C4-2B (cell line): ENCODE results near the gene PTPRD.

ENCODE experiments used
- H3K27ac ChIP-seq: fragments of 450-650 bp; 2 replicates; pipeline ENCODE4 v1.5.1; 2017
- ZFX ChIP-seq: fragments of 450-650 bp; IDR thresholded peaks from 2 replicates; pipeline ENCODE4 v1.6.1; 2017
- TF ChIP-seq, protein P1 (sequence below): fragments of 450-650 bp; conservative IDR thresholded peaks from 2 replicates; pipeline ENCODE4 v1.5.1; 2017; ENCODE audit warnings: mild to moderate bottlenecking

Gene PTPRD

DNA sequence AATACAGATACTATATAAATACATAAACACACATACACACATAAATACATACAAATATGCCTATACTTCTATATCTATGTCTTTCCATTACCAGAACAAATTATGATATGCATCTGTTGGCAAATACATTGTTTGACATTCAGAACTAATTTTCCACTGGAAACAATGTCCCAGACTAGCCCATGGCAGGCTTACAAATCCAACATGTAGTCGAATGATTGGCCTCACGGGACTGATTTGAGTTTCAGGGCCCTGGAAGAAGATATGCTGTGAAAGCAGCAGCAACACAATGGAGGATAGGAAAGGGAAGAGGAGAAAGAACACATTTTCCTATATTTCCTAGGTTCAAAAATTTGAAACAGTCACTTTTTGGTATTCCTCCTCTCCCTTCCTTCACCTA, 1932.1 kb downstream of the PTPRD start:
- TF ChIP-seq, protein P1, sequence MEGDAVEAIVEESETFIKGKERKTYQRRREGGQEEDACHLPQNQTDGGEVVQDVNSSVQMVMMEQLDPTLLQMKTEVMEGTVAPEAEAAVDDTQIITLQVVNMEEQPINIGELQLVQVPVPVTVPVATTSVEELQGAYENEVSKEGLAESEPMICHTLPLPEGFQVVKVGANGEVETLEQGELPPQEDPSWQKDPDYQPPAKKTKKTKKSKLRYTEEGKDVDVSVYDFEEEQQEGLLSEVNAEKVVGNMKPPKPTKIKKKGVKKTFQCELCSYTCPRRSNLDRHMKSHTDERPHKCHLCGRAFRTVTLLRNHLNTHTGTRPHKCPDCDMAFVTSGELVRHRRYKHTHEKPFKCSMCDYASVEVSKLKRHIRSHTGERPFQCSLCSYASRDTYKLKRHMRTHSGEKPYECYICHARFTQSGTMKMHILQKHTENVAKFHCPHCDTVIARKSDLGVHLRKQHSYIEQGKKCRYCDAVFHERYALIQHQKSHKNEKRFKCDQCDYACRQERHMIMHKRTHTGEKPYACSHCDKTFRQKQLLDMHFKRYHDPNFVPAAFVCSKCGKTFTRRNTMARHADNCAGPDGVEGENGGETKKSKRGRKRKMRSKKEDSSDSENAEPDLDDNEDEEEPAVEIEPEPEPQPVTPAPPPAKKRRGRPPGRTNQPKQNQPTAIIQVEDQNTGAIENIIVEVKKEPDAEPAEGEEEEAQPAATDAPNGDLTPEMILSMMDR: no peak
- no peak for TF ChIP-seq ZFX
- H3K27ac ChIP-seq: no peak overlapping the region

DNA sequence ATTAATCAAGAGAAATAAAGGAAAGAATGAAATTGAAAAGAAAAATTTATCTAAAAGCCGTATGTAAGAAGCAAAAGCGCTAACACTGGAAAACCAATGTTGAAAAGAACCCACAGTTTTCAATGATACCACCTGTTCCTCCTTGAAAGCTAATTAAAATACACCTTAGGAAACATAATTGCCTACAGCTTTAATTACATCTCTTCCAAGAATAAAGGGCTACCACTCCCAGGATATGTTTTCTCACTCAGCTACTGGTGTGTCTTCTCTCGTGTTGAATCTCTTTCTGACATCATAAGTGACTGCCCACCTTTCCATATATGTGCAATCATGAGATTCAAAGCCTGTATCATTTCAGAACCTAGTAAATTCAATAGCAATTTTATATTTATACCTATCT, 1932.6 kb downstream of the PTPRD start:
- H3K27ac ChIP-seq: no peak overlapping the region
- no peak for TF ChIP-seq ZFX
- TF ChIP-seq, protein P1: no peak

DNA sequence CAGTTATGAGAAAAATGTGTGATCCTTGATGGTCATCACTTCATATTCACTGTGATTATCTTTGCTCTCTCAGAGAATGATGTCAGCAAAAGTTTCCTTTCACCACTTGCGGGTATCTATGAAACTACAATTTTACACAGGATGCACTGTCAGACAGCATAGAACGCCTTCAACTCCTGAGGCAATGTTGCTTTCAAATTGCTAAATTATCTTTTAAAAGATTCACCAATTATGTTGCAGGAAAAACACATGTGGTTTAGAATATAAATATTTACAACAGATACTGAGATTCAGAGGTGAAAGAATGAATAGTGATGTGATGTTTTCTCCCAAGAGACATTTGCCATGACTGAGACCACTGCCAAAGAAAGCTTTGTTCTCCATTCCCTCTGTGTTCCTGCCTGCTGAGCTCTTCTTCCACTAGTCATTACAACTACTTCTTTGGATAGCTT, 1933.4 kb downstream of the PTPRD start:
- H3K27ac ChIP-seq: no peak overlapping the region
- TF ChIP-seq, protein P1: no peak
- TF ChIP-seq ZFX: no peak

DNA sequence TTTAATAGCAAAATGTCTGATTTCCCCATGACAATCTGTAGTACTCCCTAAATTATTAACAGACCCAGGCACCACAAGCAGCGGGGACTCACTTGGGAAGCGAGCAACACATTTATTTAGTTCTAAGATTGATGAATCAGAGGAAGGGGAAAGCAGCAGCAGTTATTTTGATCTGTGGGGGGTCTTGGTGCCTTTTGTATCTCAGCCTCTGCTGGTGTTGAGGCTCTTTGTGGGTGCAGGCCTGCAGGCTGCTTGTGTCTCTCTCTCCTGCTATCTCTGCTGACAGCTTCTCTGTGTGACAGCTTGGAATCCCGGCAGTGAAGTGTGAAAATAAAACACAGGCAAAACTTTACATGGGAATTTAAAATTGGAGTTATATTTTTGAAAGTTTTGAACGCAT, 1935.1 kb downstream of the PTPRD start:
- no peak overlapping the region for H3K27ac ChIP-seq
- TF ChIP-seq, protein P1: no peak
- no peak for TF ChIP-seq ZFX

DNA sequence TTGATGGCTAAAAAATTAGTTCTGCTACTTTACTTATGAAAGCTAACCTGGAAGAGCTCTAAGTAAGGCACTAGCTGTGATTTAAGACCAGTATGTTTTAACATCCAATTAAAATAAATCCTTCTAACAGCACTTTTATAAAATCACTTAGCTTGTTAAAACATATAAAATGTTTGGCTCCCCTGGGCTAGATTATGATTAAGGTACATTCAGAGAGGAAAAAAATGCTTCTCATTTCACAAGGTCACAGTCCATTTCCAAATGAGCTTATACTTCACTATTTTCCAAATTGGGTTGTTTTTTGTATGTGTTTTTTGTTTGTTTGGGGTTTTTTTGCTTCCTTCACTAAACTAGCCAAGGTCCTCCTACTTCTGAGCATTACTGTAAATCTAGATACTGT, 1938.3 kb downstream of the PTPRD start:
- no peak overlapping the region for H3K27ac ChIP-seq
- TF ChIP-seq, protein P1: no peak
- no peak for TF ChIP-seq ZFX

DNA sequence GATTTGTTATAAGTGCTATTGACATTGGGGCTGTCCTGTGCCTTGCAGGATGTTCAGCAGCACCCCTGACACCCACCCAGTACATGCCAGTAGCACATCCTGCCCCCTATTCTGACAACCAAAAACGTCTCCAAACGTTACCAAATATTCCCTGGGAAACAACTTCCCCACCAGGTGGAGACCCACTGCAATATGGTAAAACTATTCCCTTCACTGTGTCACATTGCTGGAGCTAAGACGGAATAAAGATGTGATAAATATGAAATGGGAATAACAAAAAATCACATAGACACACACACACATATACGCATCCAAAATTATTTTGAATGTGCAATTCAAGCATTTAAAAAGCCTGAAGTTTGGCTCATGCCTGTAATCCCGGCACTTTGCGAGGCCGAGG, 1939.0 kb downstream of the PTPRD start:
- TF ChIP-seq, protein P1: 0 out of 2 replicates have a peak, but pooled peaks have one; percentile 7
- no peak for TF ChIP-seq ZFX
- H3K27ac ChIP-seq: no peak overlapping the region

DNA sequence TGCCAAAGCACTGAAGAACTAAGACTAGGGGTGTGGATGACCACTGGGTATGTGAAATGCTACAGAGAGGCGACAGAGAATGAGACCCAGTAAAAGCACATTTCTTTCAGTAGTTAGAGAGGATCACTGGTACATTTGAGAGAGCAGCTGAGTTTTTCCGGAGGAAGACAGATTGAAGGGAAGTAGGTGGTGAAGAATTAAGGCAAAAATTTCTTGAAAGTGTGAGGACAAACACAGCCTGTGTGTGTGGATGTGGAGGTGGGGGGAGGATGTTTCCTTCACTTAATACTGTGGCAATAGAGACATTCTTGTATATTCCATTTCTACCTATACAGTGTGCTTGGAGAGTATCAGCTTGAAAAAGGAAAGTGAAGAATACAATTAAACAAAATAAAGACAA, 1942.1 kb downstream of the PTPRD start:
- no peak for TF ChIP-seq ZFX
- TF ChIP-seq, protein P1: no peak
- no peak overlapping the region for H3K27ac ChIP-seq
